GM12875 (cell line): ENCODE measurements around the gene CBARP.

ENCODE experiments used
- H3K4me3 ChIP-seq: one replicate; pipeline ENCODE4 v1.5.1; 2011; ENCODE audit warnings: low read depth, low read length, control low read depth
- CTCF ChIP-seq: IDR thresholded peaks from 2 replicates; pipeline ENCODE4 v1.5.1; 2011; ENCODE audit warnings: low read depth, mild to moderate bottlenecking, control low read depth, inconsistent platforms, low read length, moderate library complexity, borderline replicate concordance; ENCODE audit not compliant: insufficient read depth

Gene CBARP

DNA sequence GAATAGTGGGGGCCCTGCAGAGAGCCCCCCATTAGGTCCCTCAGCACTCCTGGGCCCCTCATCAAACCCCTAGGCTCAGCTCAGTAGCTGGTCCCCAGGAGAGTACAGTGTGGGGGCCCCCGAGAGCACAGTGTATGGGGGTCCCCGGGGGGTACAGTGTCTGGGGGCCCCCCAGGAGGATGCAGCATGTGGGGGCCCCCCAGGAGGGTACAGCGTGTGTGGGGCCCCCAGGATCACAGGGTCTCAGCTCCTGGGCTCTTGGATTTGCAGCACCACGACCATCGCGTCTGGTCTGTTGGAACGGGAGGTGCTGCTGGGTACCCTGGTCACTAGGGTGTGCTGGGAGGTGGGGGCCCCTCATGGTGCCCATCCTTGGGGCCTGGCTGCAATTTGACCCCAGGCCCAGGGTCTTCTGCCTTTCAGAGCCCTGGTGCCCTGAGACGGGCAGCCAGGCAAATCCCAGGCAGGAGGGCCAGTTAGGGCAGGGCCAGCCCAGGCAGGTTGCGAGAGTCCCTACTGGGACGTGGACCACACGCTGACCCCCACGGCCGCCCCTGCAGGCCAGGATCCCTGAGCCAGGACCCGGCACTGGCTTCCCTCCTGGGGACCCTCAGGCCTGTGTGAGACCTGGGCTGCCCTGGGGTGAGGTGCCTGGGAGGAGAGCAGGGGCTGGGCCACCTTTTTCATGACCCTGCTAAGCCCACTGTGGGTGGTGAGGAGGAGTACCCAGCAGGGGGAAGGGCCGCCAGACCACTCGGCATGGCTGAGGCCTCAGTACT lies 13.6 kb downstream of the CBARP start:
- no peak for TF ChIP-seq CTCF
- no peak overlapping the region for H3K4me3 ChIP-seq

GRCh38 chr19:1223018-1223855 lies 14.6 kb downstream of the CBARP start:
- H3K4me3 ChIP-seq: no peak overlapping the region
- TF ChIP-seq CTCF: peak; percentile 69

DNA sequence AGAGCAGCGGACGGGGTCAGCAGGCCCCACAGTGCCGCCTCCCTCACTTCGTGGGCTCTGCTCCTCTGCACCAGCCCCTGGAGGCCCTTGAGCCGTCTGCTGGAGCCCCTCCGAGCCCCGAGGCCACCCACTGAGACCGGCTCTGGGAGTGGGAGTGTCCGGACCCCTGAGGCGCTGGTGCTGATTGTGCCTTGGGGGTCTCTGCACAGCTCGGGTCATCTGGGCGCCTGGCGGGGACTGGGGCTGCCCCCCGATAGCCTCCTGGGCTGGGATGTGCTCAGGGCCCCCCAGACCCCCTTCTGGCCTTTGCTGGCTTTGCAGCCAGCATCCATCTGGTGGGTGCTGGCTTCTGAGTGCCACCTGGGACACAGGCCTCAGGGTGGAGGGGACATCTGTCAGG lies 15.4 kb downstream of the CBARP start:
- TF ChIP-seq CTCF: peak; percentile 35; the same call in 1 of the 2 replicates
- H3K4me3 ChIP-seq: no peak overlapping the region

DNA sequence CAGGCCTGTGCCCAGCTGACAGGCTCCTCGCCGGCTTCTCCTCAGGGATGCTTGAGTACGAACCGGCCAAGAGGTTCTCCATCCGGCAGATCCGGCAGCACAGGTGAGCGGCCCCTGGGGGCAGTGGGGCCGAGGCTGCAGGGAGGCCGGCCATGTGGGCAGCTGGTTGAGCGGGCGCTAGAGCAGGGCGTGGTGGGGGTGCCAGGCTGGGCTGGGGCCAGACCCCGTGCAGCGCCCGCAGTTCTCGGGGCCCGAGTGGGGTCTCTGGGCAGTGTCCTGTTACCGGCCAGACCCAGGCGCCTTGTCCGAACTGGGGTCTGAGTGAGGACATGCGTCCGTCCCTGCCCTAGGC lies 15.9 kb downstream of the CBARP start:
- no peak for TF ChIP-seq CTCF
- H3K4me3 ChIP-seq: no peak overlapping the region

GRCh38 chr19:1220976-1221903 lies 16.6 kb downstream of the CBARP start:
- H3K4me3 ChIP-seq: no peak overlapping the region
- peak; percentile 52; the same call in 1 of the 2 replicates for TF ChIP-seq CTCF

DNA sequence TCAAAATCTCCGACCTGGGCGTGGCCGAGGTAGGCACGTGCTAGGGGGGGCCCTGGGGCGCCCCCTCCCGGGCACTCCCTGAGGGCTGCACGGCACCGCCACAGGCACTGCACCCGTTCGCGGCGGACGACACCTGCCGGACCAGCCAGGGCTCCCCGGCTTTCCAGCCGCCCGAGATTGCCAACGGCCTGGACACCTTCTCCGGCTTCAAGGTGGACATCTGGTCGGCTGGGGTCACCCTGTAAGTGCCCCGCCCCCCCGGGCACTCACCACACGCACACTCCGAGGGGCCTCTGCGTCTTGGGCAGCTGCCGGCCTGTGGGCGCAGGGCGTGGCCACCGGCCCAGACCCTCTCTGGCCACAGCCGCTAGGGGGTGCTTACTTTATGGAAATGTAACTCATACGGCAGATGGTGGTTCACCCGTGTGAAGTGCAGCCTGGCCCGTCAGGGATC lies 17.3 kb downstream of the CBARP start:
- TF ChIP-seq CTCF: peak; percentile 28; the same call in 1 of the 2 replicates
- no peak overlapping the region for H3K4me3 ChIP-seq
